PFSK-1 (cell line): ENCODE data around the gene TBC1D8.

ENCODE experiments used
- POLR2AphosphoS5 ChIP-seq: IDR thresholded peaks from 2 replicates; pipeline ENCODE4 v1.6.1; 2012; ENCODE audit warnings: low read depth, mild to moderate bottlenecking, control low read depth, low read length, moderate library complexity
- TAF1 ChIP-seq: IDR thresholded peaks from 2 replicates; pipeline ENCODE4 v1.6.1; 2012; ENCODE audit warnings: low read length, control low read depth, borderline replicate concordance; ENCODE audit not compliant: insufficient read depth
- TF ChIP-seq, protein P1 (sequence below), 2 experiments: IDR thresholded peaks; 2 replicates each; pipeline versions ENCODE4 v1.6.1 to v1.8.0; 2011 to 2012; ENCODE audit warnings: low read depth in 2 of 2, low read length in 2 of 2, control low read depth in 1 of 2, inconsistent platforms in 1 of 2, mild to moderate bottlenecking in 1 of 2, moderate library complexity in 1 of 2; ENCODE audit not compliant: insufficient read depth in 1 of 2

DNA sequence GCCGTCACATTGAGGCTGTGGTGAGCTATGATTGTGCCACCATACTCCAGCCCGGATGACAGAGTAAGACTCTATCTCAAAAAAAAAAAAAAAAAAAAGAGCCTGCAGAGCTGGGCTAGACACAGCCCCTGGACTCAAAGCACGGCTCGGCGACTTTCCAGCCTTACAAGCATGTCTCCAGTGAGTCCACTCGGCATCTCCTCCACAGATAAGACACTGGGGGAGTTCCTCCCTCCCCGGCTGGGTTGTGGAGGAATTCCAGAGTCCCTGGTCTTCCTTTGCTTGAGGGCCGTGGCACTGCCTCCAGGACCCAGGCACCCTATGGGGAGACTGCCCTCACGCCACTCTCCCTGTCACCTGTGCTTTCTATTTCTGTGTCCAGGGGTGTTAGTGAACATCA is 180.0 kb downstream of the TBC1D8 start:
- TF ChIP-seq POLR2AphosphoS5 (no peak), TAF1 (no peak)
- TF ChIP-seq, protein P1, sequence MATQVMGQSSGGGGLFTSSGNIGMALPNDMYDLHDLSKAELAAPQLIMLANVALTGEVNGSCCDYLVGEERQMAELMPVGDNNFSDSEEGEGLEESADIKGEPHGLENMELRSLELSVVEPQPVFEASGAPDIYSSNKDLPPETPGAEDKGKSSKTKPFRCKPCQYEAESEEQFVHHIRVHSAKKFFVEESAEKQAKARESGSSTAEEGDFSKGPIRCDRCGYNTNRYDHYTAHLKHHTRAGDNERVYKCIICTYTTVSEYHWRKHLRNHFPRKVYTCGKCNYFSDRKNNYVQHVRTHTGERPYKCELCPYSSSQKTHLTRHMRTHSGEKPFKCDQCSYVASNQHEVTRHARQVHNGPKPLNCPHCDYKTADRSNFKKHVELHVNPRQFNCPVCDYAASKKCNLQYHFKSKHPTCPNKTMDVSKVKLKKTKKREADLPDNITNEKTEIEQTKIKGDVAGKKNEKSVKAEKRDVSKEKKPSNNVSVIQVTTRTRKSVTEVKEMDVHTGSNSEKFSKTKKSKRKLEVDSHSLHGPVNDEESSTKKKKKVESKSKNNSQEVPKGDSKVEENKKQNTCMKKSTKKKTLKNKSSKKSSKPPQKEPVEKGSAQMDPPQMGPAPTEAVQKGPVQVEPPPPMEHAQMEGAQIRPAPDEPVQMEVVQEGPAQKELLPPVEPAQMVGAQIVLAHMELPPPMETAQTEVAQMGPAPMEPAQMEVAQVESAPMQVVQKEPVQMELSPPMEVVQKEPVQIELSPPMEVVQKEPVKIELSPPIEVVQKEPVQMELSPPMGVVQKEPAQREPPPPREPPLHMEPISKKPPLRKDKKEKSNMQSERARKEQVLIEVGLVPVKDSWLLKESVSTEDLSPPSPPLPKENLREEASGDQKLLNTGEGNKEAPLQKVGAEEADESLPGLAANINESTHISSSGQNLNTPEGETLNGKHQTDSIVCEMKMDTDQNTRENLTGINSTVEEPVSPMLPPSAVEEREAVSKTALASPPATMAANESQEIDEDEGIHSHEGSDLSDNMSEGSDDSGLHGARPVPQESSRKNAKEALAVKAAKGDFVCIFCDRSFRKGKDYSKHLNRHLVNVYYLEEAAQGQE (IDR thresholded peaks at IDR 0.05; ENCODE audit: insufficient read depth in 1 of 2, low read depth in 2 of 2, low read length in 2 of 2), result no peak
